GM12865 (cell line): ENCODE data around the gene ABCC3.

Experiments used
- DNase-seq: peaks from one replicate; pipeline ENCODE4 v3.0.0; 2010; ENCODE audit warnings: low read depth
- H3K4me3 ChIP-seq: 2 replicates; pipeline ENCODE4 v1.5.1; 2011; ENCODE audit warnings: mild to moderate bottlenecking, low read depth, low read length, control low read depth
- TF ChIP-seq, protein P1 (sequence below): IDR thresholded peaks from 2 replicates; pipeline ENCODE4 v1.5.1; 2011; ENCODE audit warnings: low read length, control low read depth, low read depth, inconsistent platforms; ENCODE audit not compliant: insufficient read depth; ENCODE audit errors: missing control alignments

Gene ABCC3

DNA sequence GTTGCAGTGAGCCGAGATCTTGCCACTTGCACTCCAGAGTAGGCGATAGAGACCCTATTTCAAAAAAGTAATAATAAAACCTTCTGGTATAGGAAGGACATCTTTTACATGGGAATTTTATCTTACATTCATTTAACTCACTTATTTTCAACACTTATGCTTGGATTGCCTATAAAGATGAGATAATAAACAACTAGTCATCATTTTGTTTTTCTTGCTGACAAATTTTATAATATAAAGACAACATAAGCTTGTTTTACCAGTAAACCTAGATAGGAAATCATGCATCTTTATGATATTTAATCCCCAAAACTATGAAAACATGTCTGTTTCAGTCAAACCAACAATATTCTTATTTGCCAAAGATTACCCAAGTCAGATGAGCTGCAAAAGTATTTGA lies 17.0 kb downstream of the ABCC3 start:
- TF ChIP-seq, protein P1, sequence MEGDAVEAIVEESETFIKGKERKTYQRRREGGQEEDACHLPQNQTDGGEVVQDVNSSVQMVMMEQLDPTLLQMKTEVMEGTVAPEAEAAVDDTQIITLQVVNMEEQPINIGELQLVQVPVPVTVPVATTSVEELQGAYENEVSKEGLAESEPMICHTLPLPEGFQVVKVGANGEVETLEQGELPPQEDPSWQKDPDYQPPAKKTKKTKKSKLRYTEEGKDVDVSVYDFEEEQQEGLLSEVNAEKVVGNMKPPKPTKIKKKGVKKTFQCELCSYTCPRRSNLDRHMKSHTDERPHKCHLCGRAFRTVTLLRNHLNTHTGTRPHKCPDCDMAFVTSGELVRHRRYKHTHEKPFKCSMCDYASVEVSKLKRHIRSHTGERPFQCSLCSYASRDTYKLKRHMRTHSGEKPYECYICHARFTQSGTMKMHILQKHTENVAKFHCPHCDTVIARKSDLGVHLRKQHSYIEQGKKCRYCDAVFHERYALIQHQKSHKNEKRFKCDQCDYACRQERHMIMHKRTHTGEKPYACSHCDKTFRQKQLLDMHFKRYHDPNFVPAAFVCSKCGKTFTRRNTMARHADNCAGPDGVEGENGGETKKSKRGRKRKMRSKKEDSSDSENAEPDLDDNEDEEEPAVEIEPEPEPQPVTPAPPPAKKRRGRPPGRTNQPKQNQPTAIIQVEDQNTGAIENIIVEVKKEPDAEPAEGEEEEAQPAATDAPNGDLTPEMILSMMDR = no peak
- H3K4me3 ChIP-seq = no peak overlapping the region
- no peak for DNase-seq

DNA sequence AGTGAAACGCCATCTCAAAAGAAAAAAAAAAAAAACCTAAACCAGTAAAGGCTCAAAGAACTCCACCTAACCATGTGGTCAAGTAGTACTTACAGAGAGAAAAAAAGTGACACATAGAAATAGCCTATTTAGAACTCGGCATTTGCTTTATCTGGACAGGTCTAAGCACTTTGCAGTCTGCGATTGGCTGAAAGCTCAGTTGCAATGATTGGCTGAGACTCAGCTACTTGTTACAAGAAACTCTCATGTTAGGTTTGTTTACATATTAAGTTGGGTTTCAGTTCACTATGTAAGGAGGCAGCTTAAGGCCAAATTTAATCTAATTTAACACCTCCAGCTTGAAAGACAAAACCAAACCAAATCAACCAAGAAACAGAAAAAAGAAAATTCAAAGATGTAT lies 19.1 kb downstream of the ABCC3 start:
- DNase-seq = no peak
- TF ChIP-seq, protein P1 = no peak
- H3K4me3 ChIP-seq = no peak overlapping the region

DNA sequence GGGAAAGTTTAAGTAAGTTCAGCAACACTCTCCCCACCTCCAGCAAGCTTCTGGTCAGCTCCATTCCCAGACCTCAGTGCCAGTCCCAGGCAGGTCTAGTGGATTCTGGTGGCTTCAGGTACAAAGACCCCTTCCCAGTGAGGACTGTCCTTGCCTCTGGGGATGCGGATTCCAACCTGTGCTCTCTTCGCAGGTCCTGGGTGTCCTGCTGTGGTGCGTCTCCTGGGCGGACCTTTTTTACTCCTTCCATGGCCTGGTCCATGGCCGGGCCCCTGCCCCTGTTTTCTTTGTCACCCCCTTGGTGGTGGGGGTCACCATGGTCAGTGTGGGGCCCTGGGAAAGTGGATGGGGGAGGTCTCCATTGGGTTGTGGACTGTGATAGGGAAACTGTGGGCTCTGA lies 21.8 kb downstream of the ABCC3 start:
- DNase-seq = no peak
- TF ChIP-seq, protein P1 = no peak

DNA sequence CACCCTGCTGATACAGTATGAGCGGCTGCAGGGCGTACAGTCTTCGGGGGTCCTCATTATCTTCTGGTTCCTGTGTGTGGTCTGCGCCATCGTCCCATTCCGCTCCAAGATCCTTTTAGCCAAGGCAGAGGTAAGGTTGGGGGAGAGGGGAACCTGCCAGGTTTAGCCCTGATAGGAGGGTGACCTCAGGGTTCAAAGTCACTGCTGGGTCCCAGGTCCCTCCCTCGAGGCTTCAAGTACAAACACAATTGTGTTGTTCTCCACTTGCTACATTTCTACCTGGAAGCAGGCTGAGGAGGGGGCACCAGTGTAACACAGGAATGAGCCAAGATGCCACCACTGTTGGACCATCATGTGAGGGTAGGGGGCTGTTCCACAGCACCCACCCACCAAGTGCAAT lies 22.4 kb downstream of the ABCC3 start:
- DNase-seq = no peak
- H3K4me3 ChIP-seq = no peak overlapping the region
- TF ChIP-seq, protein P1 = no peak

More for the DNA sequence above, 21.8 kb downstream of the ABCC3 start:
- H3K4me3 ChIP-seq = no peak overlapping the region

DNA sequence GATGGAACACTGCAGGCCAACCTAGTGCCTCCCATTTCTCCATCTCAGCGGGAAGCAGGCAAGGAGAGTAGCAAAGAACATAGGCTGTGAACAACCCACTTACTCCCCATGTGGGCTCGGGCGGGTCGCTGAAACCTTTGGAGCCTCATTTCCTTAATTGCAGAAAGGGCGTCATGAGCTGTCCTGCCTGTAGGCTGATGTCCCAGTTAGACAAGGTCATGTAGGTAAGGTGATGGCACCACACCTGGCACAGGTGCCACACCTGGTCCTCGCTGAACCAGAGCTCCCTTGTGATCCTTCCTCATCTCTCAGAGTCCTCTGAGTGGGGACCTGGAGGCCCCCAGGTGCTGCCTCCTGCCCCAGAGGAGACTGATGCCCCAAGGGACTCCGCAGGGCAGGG lies 22.9 kb downstream of the ABCC3 start:
- TF ChIP-seq, protein P1 = no peak
- DNase-seq = no peak
- no peak overlapping the region for H3K4me3 ChIP-seq

DNA sequence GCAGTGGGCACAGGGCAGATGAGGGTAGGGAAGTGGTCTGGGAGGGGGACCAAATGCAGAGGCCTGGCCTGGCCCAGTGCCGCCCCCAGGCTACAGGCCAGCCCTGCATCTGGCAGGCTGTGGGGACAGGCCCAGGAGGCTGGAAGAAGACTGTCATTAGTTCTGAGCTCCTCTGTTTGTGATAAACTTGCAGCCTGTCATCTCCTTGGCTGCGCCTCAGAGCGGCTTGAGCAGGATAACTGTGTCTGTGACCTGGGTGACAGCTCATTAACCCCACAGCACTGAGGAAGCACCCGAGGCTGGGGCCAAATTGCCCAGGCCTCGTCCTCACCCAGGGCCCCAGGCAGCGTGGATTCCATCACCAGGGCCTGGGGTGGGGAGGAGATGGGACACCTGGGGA lies 23.9 kb downstream of the ABCC3 start:
- DNase-seq = no peak

DNA sequence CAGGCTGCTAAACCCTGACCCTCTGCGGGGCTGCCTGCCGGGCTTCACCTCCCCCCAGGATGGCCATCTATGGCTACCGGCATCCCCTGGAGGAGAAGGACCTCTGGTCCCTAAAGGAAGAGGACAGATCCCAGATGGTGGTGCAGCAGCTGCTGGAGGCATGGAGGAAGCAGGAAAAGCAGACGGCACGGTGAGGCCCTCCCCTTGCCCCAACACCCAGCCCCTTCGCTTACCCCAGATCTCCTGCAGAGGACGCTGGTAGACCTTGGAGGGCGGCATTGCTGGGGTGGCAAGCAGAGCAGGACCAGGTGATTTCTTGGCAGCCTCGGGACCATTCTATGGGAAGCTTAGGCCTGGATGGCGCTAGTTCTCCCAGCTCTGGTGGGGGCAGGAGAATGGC lies 24.5 kb downstream of the ABCC3 start:
- DNase-seq = no peak
- TF ChIP-seq, protein P1 = no peak
- H3K4me3 ChIP-seq = no peak overlapping the region

More for the DNA sequence above, 23.9 kb downstream of the ABCC3 start:
- H3K4me3 ChIP-seq = no peak overlapping the region
- TF ChIP-seq, protein P1 = no peak
